ENCODE data around the gene ADPRS.

Gene ADPRS

DNA sequence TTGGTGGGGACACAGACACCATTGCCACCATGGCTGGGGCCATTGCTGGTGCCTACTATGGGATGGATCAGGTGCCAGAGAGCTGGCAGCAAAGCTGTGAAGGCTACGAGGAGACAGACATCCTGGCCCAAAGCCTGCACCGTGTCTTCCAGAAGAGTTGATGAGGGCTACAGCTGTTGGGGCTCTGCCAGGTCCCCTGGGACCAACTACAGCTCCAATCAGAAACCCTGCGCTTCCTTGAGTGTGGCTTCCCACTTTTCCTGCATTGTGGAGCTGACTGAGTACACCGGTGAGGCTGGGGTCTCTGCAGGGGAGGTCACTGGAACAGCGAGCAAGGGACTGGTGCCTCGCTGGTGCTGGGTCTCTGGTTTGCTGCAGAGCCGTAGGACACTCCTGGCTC lies 4.5 kb downstream of the ADPRS start:
- no peak for TF ChIP-seq EZH2 (IDR thresholded peaks at IDR 0.05; ENCODE audit: borderline replicate concordance, low read depth, low read length, severe bottlenecking)
- TF ChIP-seq, protein P1, sequence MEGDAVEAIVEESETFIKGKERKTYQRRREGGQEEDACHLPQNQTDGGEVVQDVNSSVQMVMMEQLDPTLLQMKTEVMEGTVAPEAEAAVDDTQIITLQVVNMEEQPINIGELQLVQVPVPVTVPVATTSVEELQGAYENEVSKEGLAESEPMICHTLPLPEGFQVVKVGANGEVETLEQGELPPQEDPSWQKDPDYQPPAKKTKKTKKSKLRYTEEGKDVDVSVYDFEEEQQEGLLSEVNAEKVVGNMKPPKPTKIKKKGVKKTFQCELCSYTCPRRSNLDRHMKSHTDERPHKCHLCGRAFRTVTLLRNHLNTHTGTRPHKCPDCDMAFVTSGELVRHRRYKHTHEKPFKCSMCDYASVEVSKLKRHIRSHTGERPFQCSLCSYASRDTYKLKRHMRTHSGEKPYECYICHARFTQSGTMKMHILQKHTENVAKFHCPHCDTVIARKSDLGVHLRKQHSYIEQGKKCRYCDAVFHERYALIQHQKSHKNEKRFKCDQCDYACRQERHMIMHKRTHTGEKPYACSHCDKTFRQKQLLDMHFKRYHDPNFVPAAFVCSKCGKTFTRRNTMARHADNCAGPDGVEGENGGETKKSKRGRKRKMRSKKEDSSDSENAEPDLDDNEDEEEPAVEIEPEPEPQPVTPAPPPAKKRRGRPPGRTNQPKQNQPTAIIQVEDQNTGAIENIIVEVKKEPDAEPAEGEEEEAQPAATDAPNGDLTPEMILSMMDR (IDR thresholded peaks at IDR 0.05; ENCODE audit: borderline replicate concordance, extremely low read depth, low read length, poor library complexity, severe bottlenecking), result no peak
- ATAC-seq (ENCODE audit: insufficient read depth, low read depth), result no peak
- no peaks in the 10 kb centered on the region for H3K27me3 ChIP-seq (ENCODE audit: insufficient read depth, low read length, poor library complexity)
- H2AFZ ChIP-seq (ENCODE audit: low read depth, low read length), result no peak overlapping the region
- no peak overlapping the region for H3K4me2 ChIP-seq (ENCODE audit: insufficient read depth, low read length)
- no peak overlapping the region for H3K9ac ChIP-seq (ENCODE audit: low read depth, low read length)
- no peak overlapping the region for H3K4me3 ChIP-seq (ENCODE audit: low read depth in 1 of 2, low read length in 2 of 2)
- H3K79me2 ChIP-seq (ENCODE audit: insufficient read depth, low read length), result peaks cover 40% of the 10 kb centered on the region
- peaks cover 51% of the 10 kb centered on the region for H3K36me3 ChIP-seq (ENCODE audit: insufficient read depth, low read length)
- H4K20me1 ChIP-seq (ENCODE audit: insufficient read depth, low read length), result peaks cover 28% of the 10 kb centered on the region
- no peak for DNase-seq
- H3K4me1 ChIP-seq (ENCODE audit: insufficient read depth, low read length), result peaks cover 31% of the 10 kb centered on the region
- H3K9me3 ChIP-seq (ENCODE audit: insufficient read depth, low read length, severe bottlenecking), result no peaks in the 10 kb centered on the region
- no peak overlapping the region for H3K27ac ChIP-seq (ENCODE audit: low read length)

GRCh38 chr1:36093929-36094328 lies 5.2 kb downstream of the ADPRS start:
- Histone ChIP-seq H3K9ac (ENCODE audit: low read depth, low read length) (no peak overlapping the region), H3K4me1 (ENCODE audit: insufficient read depth, low read length) (peaks cover 27% of the 10 kb centered on the region), H3K79me2 (ENCODE audit: insufficient read depth, low read length) (peaks cover 38% of the 10 kb centered on the region), H3K27me3 (ENCODE audit: insufficient read depth, low read length, poor library complexity) (no peaks in the 10 kb centered on the region), H3K9me3 (ENCODE audit: insufficient read depth, low read length, severe bottlenecking) (no peaks in the 10 kb centered on the region), H3K4me3 (ENCODE audit: low read depth in 1 of 2, low read length in 2 of 2) (no peak overlapping the region), H4K20me1 (ENCODE audit: insufficient read depth, low read length) (peaks cover 28% of the 10 kb centered on the region), H3K27ac (ENCODE audit: low read length) (no peak overlapping the region), H2AFZ (ENCODE audit: low read depth, low read length) (no peak overlapping the region), H3K36me3 (ENCODE audit: insufficient read depth, low read length) (peaks cover 51% of the 10 kb centered on the region), H3K4me2 (ENCODE audit: insufficient read depth, low read length) (no peak overlapping the region)
- TF ChIP-seq EZH2 (IDR thresholded peaks at IDR 0.05; ENCODE audit: borderline replicate concordance, low read depth, low read length, severe bottlenecking), result no peak
- TF ChIP-seq, protein P1 (IDR thresholded peaks at IDR 0.05; ENCODE audit: borderline replicate concordance, extremely low read depth, low read length, poor library complexity, severe bottlenecking), result no peak
- no peak for ATAC-seq (ENCODE audit: insufficient read depth, low read depth)
- no peak for DNase-seq

DNA sequence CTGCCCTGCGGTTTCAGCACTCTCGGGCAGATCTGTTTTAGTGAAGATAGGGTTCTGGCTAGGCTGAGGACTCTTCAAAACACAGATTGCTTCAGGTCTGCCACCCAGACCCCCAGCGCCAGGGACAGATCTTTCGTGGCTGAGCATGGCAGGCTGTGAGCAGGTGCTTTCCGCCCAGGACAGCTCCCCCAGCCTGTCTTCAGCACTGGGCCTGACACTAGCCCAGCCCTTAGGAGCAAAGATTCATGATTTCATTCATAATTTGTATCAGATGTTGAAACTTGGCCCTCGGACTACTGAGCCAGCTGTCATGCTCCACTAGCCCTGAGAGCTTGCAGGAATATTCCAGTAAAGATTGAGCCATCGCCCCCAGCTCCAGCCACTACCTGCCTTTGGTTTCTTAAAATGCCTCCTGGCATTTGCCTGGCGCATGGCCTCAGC lies 5.9 kb downstream of the ADPRS start:
- H3K4me2 ChIP-seq (ENCODE audit: insufficient read depth, low read length), result no peak overlapping the region
- no peaks in the 10 kb centered on the region for H3K27me3 ChIP-seq (ENCODE audit: insufficient read depth, low read length, poor library complexity)
- H3K4me1 ChIP-seq (ENCODE audit: insufficient read depth, low read length), result peaks cover 27% of the 10 kb centered on the region
- ATAC-seq (ENCODE audit: insufficient read depth, low read depth), result no peak
- H3K27ac ChIP-seq (ENCODE audit: low read length), result no peak overlapping the region
- TF ChIP-seq EZH2 (IDR thresholded peaks at IDR 0.05; ENCODE audit: borderline replicate concordance, low read depth, low read length, severe bottlenecking), result no peak
- TF ChIP-seq, protein P1 (IDR thresholded peaks at IDR 0.05; ENCODE audit: borderline replicate concordance, extremely low read depth, low read length, poor library complexity, severe bottlenecking), result no peak
- no peaks in the 10 kb centered on the region for H3K9me3 ChIP-seq (ENCODE audit: insufficient read depth, low read length, severe bottlenecking)
- no peak overlapping the region for H2AFZ ChIP-seq (ENCODE audit: low read depth, low read length)
- H3K4me3 ChIP-seq (ENCODE audit: low read depth in 1 of 2, low read length in 2 of 2), result no peak overlapping the region
- peaks cover 31% of the 10 kb centered on the region for H3K79me2 ChIP-seq (ENCODE audit: insufficient read depth, low read length)
- peaks cover 48% of the 10 kb centered on the region for H3K36me3 ChIP-seq (ENCODE audit: insufficient read depth, low read length)
- no peak for DNase-seq
- H4K20me1 ChIP-seq (ENCODE audit: insufficient read depth, low read length), result peaks cover 25% of the 10 kb centered on the region
- no peak overlapping the region for H3K9ac ChIP-seq (ENCODE audit: low read depth, low read length)

All from DND-41 (cell line).